Testis (tissue), 3 donors: Measurements from ENCODE around the gene ATP6V1G2. TPM values are rescaled to one million over a fixed set of nuclear protein-coding genes. Genes with fewer than 3 reads are reported as not detected.

Experiments used
- DNase-seq: peaks from one replicate; pipeline ENCODE4 v3.0.0-alpha.2; 2019
- H3K27ac ChIP-seq, 2 donors: fragments of 200-600 bp; sonication (generic); one replicate each; pipeline ENCODE4 v1.5.1; 2019
- H3K27me3 ChIP-seq: fragments of 200-600 bp; sonication (generic); one replicate; pipeline ENCODE4 v1.5.1; 2019
- H3K36me3 ChIP-seq: fragments of 200-600 bp; sonication (generic); one replicate; pipeline ENCODE4 v1.5.1; 2017; ENCODE audit warnings: low read depth; ENCODE audit errors: missing control alignments
- H3K4me1 ChIP-seq: fragments of 200-600 bp; sonication (generic); one replicate; pipeline ENCODE4 v1.5.1; 2019
- H3K4me3 ChIP-seq, 2 donors: fragments of 200-600 bp; sonication (generic); one replicate each; pipeline ENCODE4 v1.5.1; 2017 to 2019
- H3K9me3 ChIP-seq: fragments of 200-600 bp; sonication (generic); one replicate; pipeline ENCODE4 v1.5.1; 2017
- CTCF ChIP-seq, 3 experiments: fragments of 450-650 bp in 2 of 3; fragments of 200-600 bp in 1 of 3; sonication (generic) in 1 of 3; IDR thresholded peaks; one replicate each; pipeline ENCODE4 v1.5.1; 2016 to 2019; ENCODE audit warnings: antibody characterized with exemption in 3 of 3, mild to moderate bottlenecking in 2 of 3, moderate library complexity in 1 of 3
- POLR2A ChIP-seq: fragments of 450-650 bp; IDR thresholded peaks from one replicate; pipeline ENCODE4 v1.6.1; 2017; ENCODE audit warnings: antibody characterized with exemption, mild to moderate bottlenecking, moderate library complexity
- WGBS, 2 donors: methylation state at CpG; one replicate each; pipeline ENCODE4 v1.1.5; 2018; 5-methylcytosine and 5-hydroxymethylcytosine counted together
- intact Hi-C: fragments of 100-400 bp; cut with DNase I; formaldehyde crosslinking; loops from one replicate; pipeline ENCODE4 v1.15.1; 2023; ENCODE audit warnings: low total_unique reads
- polyA plus RNA-seq: library from polyadenylated mRNA; stranded (reverse); fragments of 350-450 nt; fragmentation: Illumina TruSeq; extraction: RNeasy Lipid Tissue Mini Kit (QIAGEN cat#74804); gene quantifications from one replicate; pipeline ENCODE4 v1.2.3, GENCODE V29; 2014; ENCODE audit warnings: low read depth, low replicate concordance; ENCODE audit not compliant: insufficient read depth
- total RNA-seq, 2 donors: library from RNA; depleted of rRNA; stranded (reverse); fragments of >200 nt; gene quantifications; one replicate each; pipeline ENCODE4 v1.2.3, GENCODE V29; 2016

The ATP6V1G2 gene
- total and polyA plus RNA-seq, 3 donors from 2014 or later: 3.3 to 6.9 (median 4.7) TPM

GRCh38 chr6:31582230-31582643 lies 35.8 kb upstream of the ATP6V1G2 start, which contains the start of gene LTB:
Gene LTB (minus strand): TSS chr6:31582424. CDS start chr6:31582417, 7 bp downstream.
- TF ChIP-seq POLR2A (no peak), CTCF (IDR thresholded peaks at IDR 0.05) (no peak)
- DNase-seq: no peak
- Histone ChIP-seq H3K9me3 (no peaks in the 10 kb centered on the region), H3K4me1 (no peaks in the 10 kb centered on the region), H3K27ac (peak within 1 kb of the TSS; percentile 4 to 60), H3K36me3 (no peaks in the 10 kb centered on the region), H3K27me3 (no peaks in the 10 kb centered on the region), H3K4me3 (peak within 1 kb of the TSS; percentile 59 to 60)
- WGBS, 2 donors: 70% methylated on average over 3 of the region's 3 CpGs; no CpG with 5 or more reads in 1 of the 2 donors
- intact Hi-C loops: no loop called here

- Histone ChIP-seq H3K4me3 (peak overlapping the region; percentile 59 to 60), H3K4me1 (no peaks in the 10 kb centered on the region), H3K36me3 (no peaks in the 10 kb centered on the region), H3K9me3 (no peaks in the 10 kb centered on the region), H3K27ac (peak overlapping the region; percentile 4 to 60), H3K27me3 (no peaks in the 10 kb centered on the region)
- intact Hi-C loops: no loop called here
- DNase-seq: peak; percentile 26
- no peak for TF ChIP-seq CTCF (IDR thresholded peaks at IDR 0.05)
- 14 to 26% methylated on average over 16 to 21 of the region's 21 CpGs for WGBS, 2 donors
Observed at GRCh38 chr6:31581434-31582229, 35.2 kb upstream of the ATP6V1G2 start.

GRCh38 chr6:31580807-31581433 lies 34.5 kb upstream of the ATP6V1G2 start:
- 1% methylated on average over 29 to 45 of the region's 62 CpGs for WGBS, 2 donors
- Histone ChIP-seq H3K27me3 (no peaks in the 10 kb centered on the region), H3K36me3 (no peaks in the 10 kb centered on the region), H3K4me1 (no peaks in the 10 kb centered on the region), H3K4me3 (peak overlapping the region; percentile 59 to 60), H3K9me3 (no peaks in the 10 kb centered on the region), H3K27ac (peak overlapping the region; percentile 4 to 60)
- intact Hi-C loops: no loop called here
- DNase-seq: peak; percentile 92
- TF ChIP-seq POLR2A: no peak
- peak; percentile 89 to 99 (median 95) for TF ChIP-seq CTCF (IDR thresholded peaks at IDR 0.05)

GRCh38 chr6:31580438-31580740 lies 34.0 kb upstream of the ATP6V1G2 start:
- TF ChIP-seq POLR2A: no peak
- no peak for TF ChIP-seq CTCF (IDR thresholded peaks at IDR 0.05)
- Histone ChIP-seq H3K27me3 (no peaks in the 10 kb centered on the region), H3K36me3 (no peaks in the 10 kb centered on the region), H3K4me3 (peak overlapping the region; percentile 59 to 60), H3K9me3 (no peaks in the 10 kb centered on the region), H3K4me1 (no peaks in the 10 kb centered on the region), H3K27ac (peak overlapping the region; percentile 4 to 60)
- WGBS, 2 donors: 31 to 43% methylated on average over 11 of the region's 11 CpGs
- intact Hi-C loops: no loop called here
- DNase-seq: no peak
